HL-60 (cell line): Measurements from ENCODE around the gene GAS1.

Experiments
- DNase-seq, 2 experiments: peaks; one replicate each; pipeline ENCODE4 v3.0.0-alpha.2; 2010 to 2020; ENCODE audit warnings: low read depth in 1 of 2, low spot score in 1 of 2
- H3K27ac ChIP-seq: fragments of 250-450 bp; sonication (Bioruptor Pico); replicated peaks from 2 replicates; pipeline ENCODE4 v1.5.1; 2020; ENCODE audit warnings: mild to moderate bottlenecking, moderate library complexity
- H3K27me3 ChIP-seq: fragments of 250-450 bp; sonication (Bioruptor Pico); 2 replicates; pipeline ENCODE4 v1.5.1; 2021; ENCODE audit warnings: mild to moderate bottlenecking, moderate library complexity; ENCODE audit not compliant: insufficient read depth, poor library complexity, severe bottlenecking
- H3K4me3 ChIP-seq: replicated peaks from 2 replicates; pipeline ENCODE4 v1.5.1; 2011; ENCODE audit warnings: mild to moderate bottlenecking, control low read depth, low read length; ENCODE audit not compliant: insufficient read depth
- CTCF ChIP-seq: IDR thresholded peaks from one replicate; pipeline ENCODE4 v1.5.1; 2011; ENCODE audit warnings: low read length, control low read depth, inconsistent platforms; ENCODE audit not compliant: insufficient read depth
- GABPA ChIP-seq: IDR thresholded peaks from 2 replicates; pipeline ENCODE4 v1.6.1; 2012; ENCODE audit warnings: low read depth
- POLR2AphosphoS5 ChIP-seq: IDR thresholded peaks from 2 replicates; pipeline ENCODE4 v1.6.1; 2012; ENCODE audit warnings: low read depth
- REST ChIP-seq: IDR thresholded peaks from 2 replicates; pipeline ENCODE4 v1.6.1; 2012; ENCODE audit warnings: low read depth; ENCODE audit not compliant: insufficient replicate concordance
- SPI1 ChIP-seq: IDR thresholded peaks from 2 replicates; pipeline ENCODE4 v1.6.1; 2012; ENCODE audit warnings: low read depth, mild to moderate bottlenecking, borderline replicate concordance

Gene GAS1

GRCh38 chr9:86948074-86948929, 996 bp upstream of the GAS1 start:
- no peak overlapping the region for H3K27ac ChIP-seq
- TF ChIP-seq SPI1 (no peak), GABPA (no peak), CTCF (peak; percentile 85), REST (no peak), POLR2AphosphoS5 (no peak)
- peak overlapping the region; percentile 56 for H3K4me3 ChIP-seq
- H3K27me3 ChIP-seq = peaks cover 24% of the 10 kb centered on the region
- peak; percentile 42 to 68 for DNase-seq

- Histone ChIP-seq H3K27me3 (peaks cover 35% of the 10 kb centered on the region), H3K4me3 (peak overlapping the region; percentile 56), H3K27ac (no peak overlapping the region)
- peak; percentile 28 to 47 for DNase-seq
- no peak for TF ChIP-seq CTCF
These were observed 833 bp downstream of the GAS1 start for GRCh38 chr9:86946201-86947145.

GRCh38 chr9:86945728-86946200, 1.5 kb downstream of the GAS1 start:
- TF ChIP-seq CTCF (no peak), POLR2AphosphoS5 (no peak), REST (no peak), GABPA (no peak), SPI1 (no peak)
- no peak for DNase-seq
- no peak overlapping the region for H3K27ac ChIP-seq
- peak overlapping the region; percentile 56 for H3K4me3 ChIP-seq
- H3K27me3 ChIP-seq = peaks cover 38% of the 10 kb centered on the region
